OCI-LY3 (cell line): ENCODE measurements around the gene ANO6.

Source experiments
- EZH2phosphoT487 ChIP-seq: fragments of 200-600 bp; shearing (Covaris generic); IDR thresholded peaks from 2 replicates; pipeline ENCODE4 v1.6.1; 2018; ENCODE audit warnings: antibody characterized with exemption, mixed run types, low read depth
- TF ChIP-seq, protein P1 (sequence below): fragments of 200-600, 300-600 bp; sonication (generic); IDR thresholded peaks from 2 replicates; pipeline ENCODE4 v1.5.1; 2014; ENCODE audit warnings: antibody characterized with exemption, low read length, low read depth

- TF ChIP-seq, protein P1, sequence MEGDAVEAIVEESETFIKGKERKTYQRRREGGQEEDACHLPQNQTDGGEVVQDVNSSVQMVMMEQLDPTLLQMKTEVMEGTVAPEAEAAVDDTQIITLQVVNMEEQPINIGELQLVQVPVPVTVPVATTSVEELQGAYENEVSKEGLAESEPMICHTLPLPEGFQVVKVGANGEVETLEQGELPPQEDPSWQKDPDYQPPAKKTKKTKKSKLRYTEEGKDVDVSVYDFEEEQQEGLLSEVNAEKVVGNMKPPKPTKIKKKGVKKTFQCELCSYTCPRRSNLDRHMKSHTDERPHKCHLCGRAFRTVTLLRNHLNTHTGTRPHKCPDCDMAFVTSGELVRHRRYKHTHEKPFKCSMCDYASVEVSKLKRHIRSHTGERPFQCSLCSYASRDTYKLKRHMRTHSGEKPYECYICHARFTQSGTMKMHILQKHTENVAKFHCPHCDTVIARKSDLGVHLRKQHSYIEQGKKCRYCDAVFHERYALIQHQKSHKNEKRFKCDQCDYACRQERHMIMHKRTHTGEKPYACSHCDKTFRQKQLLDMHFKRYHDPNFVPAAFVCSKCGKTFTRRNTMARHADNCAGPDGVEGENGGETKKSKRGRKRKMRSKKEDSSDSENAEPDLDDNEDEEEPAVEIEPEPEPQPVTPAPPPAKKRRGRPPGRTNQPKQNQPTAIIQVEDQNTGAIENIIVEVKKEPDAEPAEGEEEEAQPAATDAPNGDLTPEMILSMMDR, result no peak
- TF ChIP-seq EZH2phosphoT487, result no peak
Observed at GRCh38 chr12:45338272-45338671, 122.4 kb downstream of the ANO6 start.
